HS-27A (cell line): ENCODE measurements around the gene BHLHA15.

ENCODE experiments used
- DNase-seq: peaks from one replicate; pipeline ENCODE4 v3.0.0-alpha.2; 2012; ENCODE audit warnings: low read depth, missing footprints

The BHLHA15 gene

DNA sequence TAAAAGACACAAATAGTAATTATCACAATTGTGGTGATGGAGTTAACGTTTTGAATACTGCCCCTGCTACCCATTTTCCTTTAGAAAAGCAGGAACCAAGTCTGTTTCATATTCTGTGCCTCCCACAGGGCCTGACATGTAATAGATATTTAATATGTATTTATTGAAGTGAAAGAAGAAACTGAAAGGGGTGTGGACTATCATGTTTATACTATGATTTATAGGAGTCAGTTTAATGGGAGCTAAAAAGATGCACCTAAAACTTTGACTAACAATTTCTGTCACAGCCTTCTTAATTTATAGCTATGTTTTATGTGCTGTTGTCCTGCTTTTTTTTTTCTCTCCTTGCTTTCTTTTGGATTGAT lies 24.1 kb upstream of the BHLHA15 start:
- no peak for DNase-seq

- no peak for DNase-seq
Observed at GRCh38 chr7:98189559-98189958, 21.7 kb upstream of the BHLHA15 start.

- no peak for DNase-seq
Observed at GRCh38 chr7:98191668-98192431, 19.4 kb upstream of the BHLHA15 start.

DNA sequence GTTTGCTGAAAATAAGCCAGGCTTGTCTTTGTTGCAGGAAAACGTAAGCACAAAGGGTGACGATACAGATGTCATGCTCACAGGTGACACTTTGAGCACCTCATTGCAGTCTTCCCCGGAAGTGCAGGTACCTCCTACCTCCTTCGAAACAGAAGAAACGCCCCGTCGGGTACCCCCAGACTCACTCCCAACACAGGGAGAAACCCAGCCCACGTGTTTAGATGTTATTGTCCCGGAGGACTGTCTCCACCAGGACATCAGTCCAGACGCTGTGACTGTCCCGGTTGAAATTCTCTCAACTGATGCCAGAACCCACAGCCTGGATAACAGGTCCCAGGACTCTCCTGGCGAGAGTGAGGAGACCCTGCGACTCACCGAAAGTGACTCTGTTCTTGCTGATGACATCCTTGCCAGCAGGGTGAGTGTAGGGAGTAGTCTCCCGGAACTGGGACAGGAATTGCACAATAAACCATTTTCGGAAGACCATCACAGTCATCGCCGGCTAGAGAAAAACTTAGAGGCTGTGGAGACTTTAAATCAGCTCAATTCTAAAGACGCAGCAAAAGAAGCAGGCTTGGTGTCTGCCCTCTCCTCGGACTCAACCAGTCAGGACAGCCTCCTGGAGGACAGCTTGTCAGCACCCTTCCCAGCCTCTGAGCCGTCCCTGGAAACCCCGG lies 18.3 kb upstream of the BHLHA15 start:
- no peak for DNase-seq

DNA sequence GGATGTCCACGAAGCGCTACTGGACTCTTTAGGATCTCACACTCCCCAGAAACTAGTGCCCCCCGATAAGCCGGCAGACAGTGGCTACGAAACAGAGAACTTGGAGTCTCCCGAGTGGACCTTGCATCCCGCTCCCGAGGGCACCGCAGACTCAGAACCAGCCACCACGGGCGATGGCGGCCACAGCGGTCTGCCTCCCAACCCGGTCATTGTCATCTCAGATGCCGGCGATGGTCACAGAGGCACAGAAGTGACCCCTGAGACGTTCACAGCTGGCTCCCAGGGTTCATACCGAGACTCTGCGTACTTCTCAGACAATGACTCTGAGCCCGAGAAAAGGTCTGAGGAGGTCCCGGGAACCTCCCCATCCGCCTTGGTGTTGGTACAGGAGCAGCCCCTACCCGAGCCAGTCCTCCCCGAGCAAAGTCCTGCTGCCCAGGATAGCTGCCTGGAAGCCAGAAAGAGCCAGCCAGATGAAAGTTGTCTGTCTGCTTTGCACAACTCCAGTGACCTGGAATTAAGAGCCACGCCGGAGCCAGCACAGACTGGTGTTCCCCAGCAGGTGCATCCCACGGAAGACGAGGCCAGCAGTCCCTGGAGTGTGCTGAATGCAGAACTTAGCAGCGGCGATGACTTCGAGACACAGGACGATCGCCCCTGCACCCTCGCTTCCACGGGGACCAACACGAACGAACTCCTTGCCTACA lies 17.6 kb upstream of the BHLHA15 start:
- DNase-seq, result no peak

DNA sequence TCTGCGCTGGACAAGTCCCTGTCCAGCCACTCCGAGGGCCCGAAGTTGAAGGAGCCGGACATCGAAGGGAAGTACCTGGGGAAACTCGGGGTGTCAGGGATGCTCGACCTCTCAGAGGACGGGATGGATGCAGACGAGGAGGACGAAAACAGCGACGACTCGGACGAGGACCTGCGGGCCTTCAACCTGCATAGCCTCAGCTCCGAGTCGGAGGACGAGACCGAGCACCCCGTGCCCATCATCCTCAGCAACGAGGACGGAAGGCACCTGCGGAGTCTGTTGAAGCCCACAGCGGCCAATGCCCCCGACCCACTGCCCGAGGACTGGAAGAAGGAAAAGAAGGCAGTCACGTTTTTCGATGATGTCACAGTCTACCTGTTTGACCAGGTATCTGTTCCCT lies 17.1 kb upstream of the BHLHA15 start:
- no peak for DNase-seq

- no peak for DNase-seq
Observed at GRCh38 chr7:98194672-98195457, 16.4 kb upstream of the BHLHA15 start.

DNA sequence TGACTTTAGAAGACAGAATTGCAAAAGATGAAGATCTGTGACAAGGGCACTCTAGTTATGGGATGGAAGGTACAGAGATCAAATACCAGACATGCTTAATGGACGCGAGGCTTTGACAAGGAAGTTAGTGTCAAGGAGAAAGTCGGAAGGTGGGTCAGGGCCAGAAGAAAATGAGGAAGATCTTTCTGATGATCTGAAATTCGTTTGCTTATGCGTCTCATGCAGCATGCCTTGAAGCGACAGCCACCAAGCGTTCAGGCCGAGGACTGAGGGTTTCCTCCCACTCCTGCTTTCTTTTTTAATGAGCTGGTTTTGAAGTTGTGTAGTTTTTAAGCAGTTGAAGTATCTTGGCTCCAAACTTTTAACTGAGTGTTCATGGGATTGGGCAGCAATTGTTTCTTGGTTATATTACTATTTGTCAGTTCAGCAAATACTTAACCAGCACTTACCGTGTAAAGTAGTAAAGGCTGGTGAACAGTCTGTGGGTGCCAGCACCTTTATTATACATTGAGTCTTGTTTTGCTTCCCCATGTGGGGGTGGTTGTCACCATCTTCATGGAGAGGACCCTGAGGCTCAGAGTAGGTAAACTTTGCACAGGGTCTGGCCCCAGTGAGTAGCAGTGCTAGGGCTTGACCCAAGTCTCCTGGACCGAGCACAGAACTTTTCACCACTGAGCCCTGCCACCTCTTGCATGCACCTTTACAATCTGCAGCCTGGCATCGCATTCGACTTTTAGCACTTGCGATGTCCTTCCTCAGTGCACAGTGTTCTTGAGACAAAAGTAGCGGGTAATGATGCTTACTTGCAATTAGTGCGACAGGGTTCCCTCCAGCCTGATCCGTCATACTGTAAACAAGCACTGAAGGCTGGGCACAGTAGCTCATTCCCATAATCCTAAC lies 14.3 kb upstream of the BHLHA15 start:
- no peak for DNase-seq

DNA sequence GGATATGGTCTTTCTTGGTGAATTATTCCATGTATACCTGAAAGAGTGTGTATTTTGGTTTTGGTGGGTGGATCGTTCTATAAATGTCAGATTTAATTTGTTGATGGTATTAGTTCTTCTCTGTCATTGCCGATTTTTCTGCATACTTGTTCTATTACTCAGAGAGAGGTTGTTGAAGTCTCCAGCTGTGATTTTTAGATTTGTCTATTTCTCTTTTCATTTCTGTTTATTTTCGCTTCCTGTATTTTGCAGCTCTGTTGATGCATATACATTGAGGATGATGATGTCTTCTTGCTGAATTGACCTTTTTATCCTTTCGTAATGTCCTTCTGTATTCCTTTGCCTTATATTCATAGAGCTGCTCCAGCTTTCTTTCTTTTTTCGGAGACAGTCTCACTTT lies 12.1 kb upstream of the BHLHA15 start:
- DNase-seq, result no peak

DNA sequence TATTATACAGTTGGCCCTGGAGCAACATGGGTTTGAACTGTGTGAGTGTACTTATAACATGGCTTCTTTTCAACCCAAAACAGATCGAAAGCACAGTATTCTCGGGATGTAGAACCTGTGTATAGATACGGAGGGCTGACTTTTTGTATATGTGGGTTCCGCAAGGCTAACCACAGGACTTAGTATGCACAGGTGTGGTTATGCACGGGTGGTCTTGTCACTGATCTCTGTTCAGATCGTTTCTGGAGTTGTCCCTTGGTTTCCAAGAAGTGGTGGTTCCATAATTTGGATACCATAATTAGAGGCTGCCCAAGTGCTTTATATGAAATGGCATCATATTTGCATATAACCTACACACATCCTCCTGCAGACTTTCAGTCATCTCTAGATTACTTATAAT lies 10.9 kb upstream of the BHLHA15 start:
- no peak for DNase-seq

DNA sequence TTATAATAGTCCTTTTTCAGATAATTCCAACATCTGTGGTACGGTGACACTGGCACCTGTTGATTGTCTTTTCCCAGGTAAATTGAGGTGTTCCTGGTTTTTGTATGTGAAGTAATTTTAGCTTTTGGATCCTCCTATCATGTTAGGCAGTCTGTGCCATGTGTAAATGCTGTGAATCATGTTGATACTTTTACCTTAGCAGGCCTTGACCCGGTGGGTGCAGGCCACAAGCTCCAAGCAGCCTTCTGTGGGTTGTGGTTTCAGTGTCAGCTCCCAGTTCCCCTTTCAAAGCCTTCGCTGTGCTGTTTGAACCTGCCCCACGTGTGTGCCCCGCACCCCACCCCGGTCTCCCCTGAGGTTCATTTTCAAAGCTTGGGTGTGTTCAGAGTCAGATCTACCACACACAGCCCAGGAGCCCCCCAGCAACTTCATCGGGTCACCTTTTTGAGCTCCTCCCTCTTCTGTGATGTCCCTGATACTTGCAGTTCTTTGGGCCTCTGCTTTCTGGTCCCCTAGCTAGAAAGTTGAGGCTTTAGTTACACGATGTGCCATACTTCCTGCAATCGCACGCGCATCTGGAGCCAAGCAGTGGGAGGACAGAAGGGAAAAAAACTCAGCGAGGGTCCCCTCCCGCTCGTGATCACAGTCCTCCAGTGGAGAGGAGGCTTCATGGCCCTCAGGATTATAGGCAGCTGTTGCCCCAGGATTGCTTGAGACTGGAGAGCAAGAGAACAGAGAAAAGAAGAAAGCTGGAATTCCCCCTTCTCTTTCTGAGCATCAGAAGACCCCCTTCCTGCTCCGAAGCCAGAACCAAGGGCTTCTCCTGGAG lies 8.7 kb upstream of the BHLHA15 start:
- DNase-seq, result no peak

GRCh38 chr7:98203261-98203963 lies 7.8 kb upstream of the BHLHA15 start:
- no peak for DNase-seq

DNA sequence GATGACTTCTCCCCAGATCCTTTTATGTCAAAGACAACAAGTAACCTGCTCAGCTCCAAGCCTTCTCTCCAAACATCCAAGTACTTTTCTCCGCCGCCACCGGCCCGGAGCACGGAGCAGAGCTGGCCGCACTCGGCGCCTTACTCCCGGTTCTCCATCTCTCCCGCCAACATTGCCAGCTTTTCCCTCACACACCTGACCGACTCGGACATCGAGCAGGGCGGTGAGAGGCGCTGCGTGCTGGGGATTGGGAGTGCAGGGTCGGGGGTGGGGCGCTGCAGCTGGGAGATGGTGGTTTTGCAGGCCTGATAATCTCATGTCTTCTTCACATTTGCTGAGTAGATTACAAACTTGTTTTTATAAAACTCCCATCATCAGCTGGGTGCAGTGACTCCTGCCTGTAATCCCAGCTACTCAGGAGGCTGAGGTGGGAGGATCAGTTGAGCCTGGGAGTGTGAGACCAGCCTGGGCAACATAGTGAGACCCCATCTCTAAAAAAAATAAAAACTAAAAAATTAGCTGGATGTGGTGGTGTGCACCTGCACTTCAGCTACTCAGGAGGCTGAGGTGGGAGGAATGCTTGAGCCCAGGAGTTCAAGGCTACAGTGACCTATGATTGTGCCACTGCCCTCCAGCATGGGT lies 7.2 kb upstream of the BHLHA15 start:
- DNase-seq, result no peak

DNA sequence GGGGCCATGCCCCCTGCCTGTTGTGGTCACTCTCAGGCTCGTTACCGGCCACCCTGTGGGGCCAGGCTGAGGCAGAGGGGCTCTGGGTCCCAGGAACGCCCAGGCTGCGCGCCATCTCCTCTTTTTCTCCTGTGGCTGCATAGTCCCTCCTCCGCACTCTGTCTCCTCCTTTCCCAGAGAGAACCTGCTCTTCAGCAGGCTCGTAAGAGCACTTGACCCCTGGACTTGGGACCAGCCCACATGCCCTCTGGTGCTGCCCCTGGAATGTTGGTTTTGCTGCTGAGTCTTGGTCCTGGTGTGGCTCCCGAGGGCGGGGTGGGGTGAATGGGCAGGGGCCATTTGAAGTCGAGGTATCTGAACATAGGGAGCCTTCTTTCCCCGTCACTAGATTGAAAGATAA lies 6.6 kb upstream of the BHLHA15 start:
- no peak for DNase-seq

DNA sequence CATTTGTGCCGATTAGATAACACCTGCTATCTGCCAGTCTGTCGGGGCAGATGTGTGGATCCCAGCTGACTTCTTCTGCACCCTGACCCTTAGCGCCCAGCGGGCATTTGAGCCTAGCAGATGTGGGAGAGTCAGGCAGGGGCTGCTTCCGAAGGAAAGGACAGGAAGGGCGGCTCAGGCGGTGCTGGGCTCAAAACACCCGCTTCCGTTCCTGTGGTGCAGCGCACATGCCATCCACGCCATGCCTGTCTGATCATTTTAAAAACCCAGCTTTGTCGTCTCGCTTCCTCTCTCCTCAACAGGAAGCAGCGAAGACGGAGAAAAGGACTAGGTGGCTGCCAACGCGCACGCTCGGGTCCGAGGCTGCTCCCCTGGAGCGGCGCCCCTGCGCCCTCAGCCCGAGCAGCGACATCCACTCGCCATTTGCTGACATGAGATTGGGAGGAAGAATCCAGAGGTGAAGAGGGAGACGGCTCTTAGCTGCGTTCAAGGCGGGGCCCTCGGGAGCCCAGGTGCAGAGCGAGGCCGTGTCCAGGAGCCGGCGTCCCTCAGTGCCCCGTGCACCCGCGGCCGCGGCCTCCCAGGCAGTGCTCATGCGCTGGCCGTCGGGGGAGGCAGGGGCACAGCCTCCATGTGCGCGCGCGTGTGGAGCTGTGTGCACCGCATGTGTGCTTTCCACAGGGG lies 5.9 kb upstream of the BHLHA15 start:
- DNase-seq, result no peak

DNA sequence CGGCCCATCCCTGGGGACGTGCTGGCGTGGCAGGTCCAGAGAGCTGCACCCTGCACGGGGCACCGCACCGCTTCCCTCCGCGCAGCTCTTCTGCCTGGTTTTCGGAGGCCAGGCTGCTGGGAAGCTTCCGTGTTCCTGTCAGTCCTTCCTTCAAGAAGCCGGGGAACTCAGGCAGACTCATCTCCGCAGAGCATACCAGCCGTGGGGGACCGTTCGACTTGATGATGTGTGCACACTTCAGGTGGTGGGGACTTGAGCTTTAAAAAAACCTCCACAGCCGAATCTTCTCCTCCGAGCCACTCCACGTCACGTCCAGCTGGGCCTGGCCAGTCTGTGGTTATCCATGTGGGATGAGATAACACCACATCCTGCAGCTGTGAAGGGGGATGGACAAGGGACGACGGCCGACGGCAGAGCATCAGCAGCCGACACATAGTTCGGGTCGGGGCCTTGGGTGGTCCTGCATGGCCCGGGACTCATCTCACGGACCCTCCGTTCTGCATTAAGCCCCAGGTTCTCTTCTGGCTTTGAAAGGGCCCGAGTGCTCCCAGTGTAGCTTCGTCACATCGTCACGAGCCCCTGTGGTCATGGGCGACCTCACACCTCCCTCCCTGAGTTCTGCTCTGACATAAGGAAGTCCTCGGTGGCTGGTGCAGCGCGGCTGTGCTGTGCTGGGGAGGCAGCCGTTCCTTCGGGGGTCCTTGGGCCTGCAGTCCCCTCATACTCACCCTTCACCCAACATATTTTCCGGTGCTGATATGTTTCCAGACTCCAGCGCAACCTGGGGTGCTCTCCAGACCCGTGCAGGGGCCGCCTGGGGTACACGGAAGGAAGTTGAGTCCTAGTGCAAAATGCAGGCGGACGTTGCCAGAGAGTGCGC lies 4.5 kb upstream of the BHLHA15 start:
- DNase-seq, result no peak

DNA sequence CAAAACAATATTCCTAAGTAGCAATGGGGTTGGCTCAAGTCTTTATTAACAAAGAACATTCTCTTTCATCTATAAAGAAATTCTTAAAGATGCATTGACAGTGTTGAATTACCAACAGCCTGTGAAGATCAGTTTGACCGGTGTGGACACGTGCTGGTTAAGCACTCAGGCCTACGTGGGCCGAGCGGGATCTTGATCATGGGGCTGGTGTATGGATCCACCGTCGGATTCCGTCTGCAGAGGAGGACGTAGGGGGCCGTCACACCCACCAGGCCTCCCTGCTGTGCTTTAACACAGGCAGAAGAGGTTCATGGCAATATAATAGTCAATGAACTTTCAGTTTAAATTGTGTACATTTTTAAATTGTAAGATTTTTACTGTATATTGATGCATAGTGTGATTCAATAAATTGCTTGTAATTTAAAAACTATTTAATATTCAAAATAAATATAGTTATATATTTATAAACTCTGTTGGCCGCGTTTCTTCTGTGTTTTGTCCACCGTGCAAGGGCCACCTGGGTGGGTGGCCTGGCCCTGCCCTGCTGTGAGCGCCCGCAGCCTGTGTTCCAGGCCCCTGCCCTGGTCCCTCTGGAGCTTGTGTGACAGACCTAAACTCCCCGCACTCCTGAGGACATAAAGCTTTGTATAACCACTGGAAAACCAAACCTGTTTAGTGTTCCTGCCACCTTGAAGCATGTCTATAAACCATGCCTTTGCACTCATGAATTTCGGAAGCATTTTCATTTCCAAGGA lies 1.9 kb upstream of the BHLHA15 start:
- no peak for DNase-seq
